Measurements from ENCODE around the gene SFMBT2. TPM values are rescaled to one million over a fixed set of nuclear protein-coding genes. Genes with fewer than 3 reads are reported as not detected.

Gene SFMBT2
- total RNA-seq, 1 experiment from 2014 or later: 14.3 TPM

GRCh38 chr10:7296648-7297047, 114.2 kb downstream of the SFMBT2 start:
- Mint-ChIP-seq H3K9me3 (peaks cover 7% of the 10 kb centered on the region; the same call in 1 of the 2 replicates), H3K27me3 (ENCODE audit: low read depth) (no peaks in the 10 kb centered on the region), H3K36me3 (no peaks in the 10 kb centered on the region), H3K4me1 (peaks cover 37% of the 10 kb centered on the region), H3K27ac (no peak overlapping the region), H3K4me3 (no peak overlapping the region)
- DNase-seq (ENCODE audit: low spot score) (peak; percentile 16), ATAC-seq (no peak)
- CTCF ChIA-PET: interaction anchor here (0.8 kb wide), 2 partner anchors 37 to 78 kb away, joined by 3 read pairs; no protein-coding TSS in a partner anchor
- TF ChIP-seq ZNF121 (CRISPR knock-in tag; IDR thresholded peaks at IDR 0.05) (peak; percentile 87), GTF2I (CRISPR knock-in tag; conservative IDR thresholded peaks at IDR 0.05) (0 out of 2 replicates have a peak, but pooled peaks have one; percentile 47), STAT6 (CRISPR knock-in tag; conservative IDR thresholded peaks at IDR 0.05; ENCODE audit: low read depth) (no peak)
- POLR2A ChIA-PET: no interaction called here

- CTCF ChIA-PET: no interaction called here
- TF ChIP-seq TCF7 (CRISPR knock-in tag; IDR thresholded peaks at IDR 0.05; ENCODE audit: low read depth): no peak
- TF ChIP-seq E2F4 (CRISPR knock-in tag; IDR thresholded peaks at IDR 0.05; ENCODE audit: borderline replicate concordance, low read depth): no peak
- no peak for TF ChIP-seq JUN (CRISPR knock-in tag; IDR thresholded peaks at IDR 0.05)
- no peak for TF ChIP-seq HMGA2 (CRISPR knock-in tag; IDR thresholded peaks at IDR 0.05)
- no peak for TF ChIP-seq IRF2 (CRISPR knock-in tag; IDR thresholded peaks at IDR 0.05; ENCODE audit: borderline replicate concordance, low read depth)
- no peak for TF ChIP-seq NR1H2 (CRISPR knock-in tag; IDR thresholded peaks at IDR 0.05)
- TF ChIP-seq MAX (CRISPR knock-in tag; IDR thresholded peaks at IDR 0.05): no peak
- TF ChIP-seq PRRX2 (CRISPR knock-in tag; IDR thresholded peaks at IDR 0.05): no peak
- no peak for TF ChIP-seq ZMAT4 (CRISPR knock-in tag; IDR thresholded peaks at IDR 0.05)
Observed at GRCh38 chr10:7296076-7296475, 114.8 kb downstream of the SFMBT2 start.

GRCh38 chr10:7293378-7293920, 117.4 kb downstream of the SFMBT2 start:
- Mint-ChIP-seq H3K27ac (no peak overlapping the region), H3K27me3 (ENCODE audit: low read depth) (no peaks in the 10 kb centered on the region), H3K9me3 (peaks cover 7% of the 10 kb centered on the region; the same call in 1 of the 2 replicates), H3K4me1 (peaks cover 29% of the 10 kb centered on the region), H3K36me3 (no peaks in the 10 kb centered on the region), H3K4me3 (no peak overlapping the region)
- CTCF ChIA-PET: no interaction called here
- POLR2A ChIA-PET: no interaction called here
- ATAC-seq (no peak; the same call in 1 of the 2 replicates), DNase-seq (ENCODE audit: low spot score) (no peak)
- TF ChIP-seq NFATC4 (CRISPR knock-in tag; IDR thresholded peaks at IDR 0.05): no peak
- no peak for TF ChIP-seq ZNF281 (CRISPR knock-in tag; IDR thresholded peaks at IDR 0.05)
- TF ChIP-seq ZNF263 (CRISPR knock-in tag; IDR thresholded peaks at IDR 0.05; ENCODE audit: low read depth): no peak
- no peak for TF ChIP-seq ELF4 (CRISPR knock-in tag; IDR thresholded peaks at IDR 0.05; ENCODE audit: low read depth)
- TF ChIP-seq TEAD1 (CRISPR knock-in tag; IDR thresholded peaks at IDR 0.05): no peak
- TF ChIP-seq ZMAT4 (CRISPR knock-in tag; IDR thresholded peaks at IDR 0.05): no peak
- TF ChIP-seq KAT7 (CRISPR knock-in tag; IDR thresholded peaks at IDR 0.05; ENCODE audit: borderline replicate concordance): no peak
- TF ChIP-seq ZNF232 (CRISPR knock-in tag; IDR thresholded peaks at IDR 0.05): no peak
- no peak for TF ChIP-seq CREM (CRISPR knock-in tag; IDR thresholded peaks at IDR 0.05)
- no peak for TF ChIP-seq ZNF219 (CRISPR knock-in tag; IDR thresholded peaks at IDR 0.05; ENCODE audit: borderline replicate concordance)
- no peak for TF ChIP-seq JUN (CRISPR knock-in tag; IDR thresholded peaks at IDR 0.05)
- no peak for TF ChIP-seq ZNF512 (CRISPR knock-in tag; IDR thresholded peaks at IDR 0.05; ENCODE audit: borderline replicate concordance)
- no peak for TF ChIP-seq EMX1 (CRISPR knock-in tag; IDR thresholded peaks at IDR 0.05)
- no peak for TF ChIP-seq ETV6 (CRISPR knock-in tag; IDR thresholded peaks at IDR 0.05)

More at GRCh38 chr10:7296076-7296475, 114.8 kb downstream of the SFMBT2 start:
- Mint-ChIP-seq H3K9me3 (peaks cover 7% of the 10 kb centered on the region; the same call in 1 of the 2 replicates), H3K36me3 (no peaks in the 10 kb centered on the region), H3K4me1 (peaks cover 32% of the 10 kb centered on the region), H3K27me3 (ENCODE audit: low read depth) (no peaks in the 10 kb centered on the region), H3K4me3 (no peak overlapping the region), H3K27ac (no peak overlapping the region)
- ATAC-seq: no peak
- DNase-seq (ENCODE audit: low spot score): no peak
- POLR2A ChIA-PET: no interaction called here
